ENCODE data around the gene PRAMEF13.
"Not testable (repeated sequence)": the region's sequence is repeated elsewhere in the genome, so short reads cannot be mapped to it uniquely, and the experiment has no call there.

Gene PRAMEF13, protein sequence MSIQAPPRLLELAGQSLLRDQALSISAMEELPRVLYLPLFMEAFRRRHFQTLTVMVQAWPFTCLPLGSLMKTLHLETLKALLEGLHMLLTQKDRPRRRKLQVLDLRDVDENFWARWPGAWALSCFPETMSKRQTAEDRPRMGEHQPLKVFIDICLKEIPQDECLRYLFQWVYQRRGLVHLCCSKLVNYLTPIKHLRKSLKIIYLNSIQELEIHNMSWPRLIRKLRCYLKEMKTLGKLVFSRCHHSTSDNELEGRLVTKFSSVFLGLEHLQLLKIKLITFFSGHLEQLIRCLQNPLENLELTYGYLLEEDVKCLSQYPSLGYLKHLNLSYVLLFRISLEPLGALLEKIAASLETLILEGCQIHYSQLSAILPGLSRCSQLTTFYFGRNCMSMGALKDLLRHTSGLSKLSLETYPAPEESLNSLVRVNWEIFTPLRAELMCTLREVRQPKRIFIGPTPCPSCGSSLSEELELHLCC

DNA sequence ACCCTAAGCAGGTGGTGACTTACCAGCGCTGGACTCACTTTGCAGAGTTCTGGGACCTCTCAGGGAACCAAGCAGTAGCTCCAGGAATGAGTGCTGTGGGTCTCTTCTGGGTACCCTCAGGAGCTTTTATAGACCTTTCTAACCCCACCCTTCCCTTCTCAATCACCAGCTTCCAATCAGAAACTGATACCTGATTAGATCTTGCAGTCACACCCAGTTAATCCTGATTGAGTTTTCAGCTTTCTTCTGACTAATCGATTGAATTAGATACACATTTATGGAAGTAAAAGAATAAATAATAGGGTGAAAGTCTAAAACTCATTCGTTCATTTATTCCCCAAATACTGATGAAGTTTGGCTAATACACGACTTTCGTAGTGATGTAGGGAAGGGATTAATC is at the start of gene PRAMEF13:
Gene PRAMEF13 (minus strand): TSS at position 101 of the 400 bp plus-strand sequence. CDS start 1,820 bp downstream, outside the sequence.
- DNase-seq (ENCODE audit: low read depth) = not testable (repeated sequence)

DNA sequence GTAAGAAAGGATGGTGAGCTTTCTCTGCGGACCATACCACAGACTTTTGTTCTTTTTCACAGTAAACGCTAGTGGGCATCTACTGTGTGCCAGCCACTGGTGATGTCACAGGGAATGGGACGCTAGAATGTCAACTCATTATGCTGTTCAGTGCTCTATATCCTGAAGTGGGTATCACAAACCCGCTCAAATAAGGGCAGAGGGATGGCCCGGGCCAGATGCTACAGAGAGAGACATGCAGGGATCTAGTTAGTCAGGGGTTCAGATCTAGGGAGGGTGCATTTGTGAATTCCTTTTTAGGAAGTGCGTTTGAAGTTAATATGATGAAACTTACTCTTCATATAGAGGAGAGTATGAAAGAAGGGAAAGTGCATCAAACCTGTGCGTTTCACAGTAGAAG is 45.9 kb upstream of the PRAMEF13 start:
- not testable (repeated sequence) for DNase-seq (ENCODE audit: low read depth)

DNA sequence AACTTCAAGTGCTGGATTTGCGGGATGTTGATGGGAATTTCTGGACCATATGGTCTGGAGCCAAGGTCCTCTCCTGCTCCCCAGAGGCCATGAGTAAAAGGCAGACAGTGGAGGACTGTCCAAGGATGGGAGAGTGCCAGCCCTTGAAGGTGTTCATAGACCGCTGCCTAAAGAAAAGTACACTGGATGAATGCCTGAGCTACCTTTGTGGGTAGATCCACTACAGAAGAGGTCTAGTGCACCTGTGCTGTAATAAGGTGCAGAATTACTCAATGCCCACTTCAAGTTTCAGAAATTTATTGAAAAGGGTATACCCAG is 45.3 kb upstream of the PRAMEF13 start:
- not testable (repeated sequence) for DNase-seq (ENCODE audit: low read depth)

DNA sequence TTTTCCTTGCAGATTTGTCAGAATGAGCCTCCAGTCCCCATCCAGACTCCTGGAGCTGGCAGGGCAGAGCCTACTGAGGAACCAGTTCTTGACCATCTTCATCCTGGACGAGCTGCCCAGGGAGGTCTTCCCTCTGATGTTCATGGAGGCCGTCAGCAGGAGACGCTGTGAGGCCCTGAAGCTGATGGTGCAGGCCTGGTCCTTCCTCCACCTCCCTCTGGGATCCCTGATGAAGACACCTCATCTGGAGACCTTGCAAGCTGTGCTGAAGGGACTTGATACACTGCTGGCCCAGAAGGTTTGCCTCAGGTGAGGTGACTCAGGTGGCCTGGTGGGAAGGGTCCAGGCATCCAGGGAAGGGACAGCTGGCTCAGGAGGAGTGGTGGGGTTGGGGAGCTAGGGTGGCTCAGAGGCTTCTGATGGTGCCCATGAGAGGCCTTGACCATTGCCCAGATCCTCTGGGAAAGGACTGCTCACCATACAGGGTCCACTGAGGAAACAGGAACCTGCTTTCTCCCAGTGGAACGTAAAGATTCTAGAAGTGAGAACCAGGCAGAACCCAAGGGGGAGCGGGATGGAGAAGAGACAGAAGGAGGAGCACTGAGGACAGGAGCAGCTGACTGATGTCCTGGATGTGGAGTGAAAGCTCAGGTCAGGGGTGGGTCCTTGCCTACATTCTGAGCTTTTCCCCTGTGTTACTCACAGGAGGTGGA is 44.8 kb upstream of the PRAMEF13 start:
- DNase-seq (ENCODE audit: low read depth) = not testable (repeated sequence)

DNA sequence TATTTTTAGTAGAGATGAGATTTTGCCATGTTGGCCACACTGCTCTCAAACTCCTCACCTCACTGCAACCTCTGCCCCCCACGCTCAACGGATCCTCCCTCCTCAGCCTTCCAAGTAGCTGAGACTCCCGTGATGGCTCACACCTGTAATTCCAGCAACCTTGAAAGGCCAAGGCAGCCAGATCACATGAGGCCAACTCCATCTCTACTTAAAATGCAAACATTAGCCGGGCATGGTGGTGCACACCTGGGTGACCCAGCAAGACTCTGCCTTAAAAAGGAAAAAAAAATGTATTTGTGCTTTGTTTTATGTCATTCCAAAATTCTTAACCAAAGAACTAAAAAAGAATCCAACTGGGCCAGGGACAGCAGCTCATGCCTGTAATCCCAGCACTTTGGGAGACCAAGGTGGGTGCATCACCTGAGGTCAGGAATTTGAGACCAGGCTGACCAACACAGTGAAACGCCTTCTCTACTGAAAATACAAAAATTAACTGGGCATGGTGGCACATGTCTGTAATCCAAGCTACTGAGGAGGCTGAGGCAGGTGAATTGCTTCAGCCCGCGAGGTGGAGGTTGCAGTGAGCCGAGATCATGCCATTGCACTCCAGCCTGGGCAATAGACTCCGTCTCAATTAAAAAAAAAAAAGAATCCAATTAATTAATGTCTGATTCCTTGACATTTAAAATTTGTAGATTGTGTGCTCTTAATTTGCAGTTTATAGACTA is 42.5 kb upstream of the PRAMEF13 start:
- not testable (repeated sequence) for DNase-seq (ENCODE audit: low read depth)

DNA sequence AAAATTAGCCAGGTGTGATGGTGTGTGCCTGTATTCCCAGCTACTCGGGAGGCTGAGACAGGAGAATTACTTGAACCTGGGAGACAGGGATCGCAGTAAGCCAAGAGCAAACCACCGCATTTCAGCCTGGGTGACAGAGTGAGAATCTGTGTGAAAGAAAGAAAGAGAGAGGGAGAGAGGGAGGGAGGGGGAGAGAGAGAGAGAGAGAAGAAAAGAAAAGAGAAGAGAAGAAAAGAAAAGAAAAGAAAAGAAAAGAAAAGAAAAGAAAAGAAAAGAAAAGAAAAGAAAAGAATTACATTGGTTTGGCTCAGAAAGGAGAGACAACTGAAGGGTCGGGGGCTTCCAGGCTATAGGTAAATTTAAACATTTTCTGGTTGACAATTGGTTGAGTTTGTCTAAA is 38.4 kb upstream of the PRAMEF13 start:
- not testable (repeated sequence) for DNase-seq (ENCODE audit: low read depth)

DNA sequence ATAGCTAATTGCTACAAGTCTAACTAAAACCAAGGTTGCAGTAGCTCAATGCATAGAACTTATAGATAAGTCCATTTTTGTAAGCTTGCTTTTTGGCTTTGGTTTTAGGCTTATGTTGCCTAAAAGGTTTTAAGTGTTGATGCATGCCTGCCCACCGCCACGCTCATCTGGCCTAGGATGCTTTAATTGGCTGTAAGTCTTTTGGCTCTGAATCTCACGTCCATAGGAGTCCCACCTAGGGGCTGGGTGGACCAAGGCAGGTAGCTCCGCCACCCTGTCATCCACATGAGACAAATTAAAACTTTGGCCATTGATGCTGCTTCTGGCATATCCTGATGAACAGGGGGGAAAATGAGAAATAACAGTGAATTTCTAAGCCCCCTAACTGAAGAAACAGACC is 36.4 kb upstream of the PRAMEF13 start:
- not testable (repeated sequence) for DNase-seq (ENCODE audit: low read depth)

DNA sequence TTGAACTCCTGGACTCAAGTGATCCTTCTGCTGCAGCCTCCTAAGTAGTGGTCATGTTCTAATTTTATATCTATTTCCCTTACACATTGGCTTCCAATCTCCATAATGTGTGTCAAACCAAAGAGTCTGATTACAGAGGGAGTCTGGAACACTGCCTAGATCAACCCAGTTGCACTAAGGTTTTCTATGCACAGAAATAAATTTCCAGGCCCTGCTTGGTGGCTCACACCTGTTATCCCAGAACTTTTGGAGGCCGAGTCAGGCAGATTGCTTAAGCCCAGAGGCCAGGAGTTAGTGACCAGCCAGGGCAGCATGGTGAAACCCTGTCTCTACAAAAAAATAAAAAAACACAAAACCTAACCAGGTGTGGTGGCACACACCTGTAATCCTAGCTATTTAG is 32.8 kb upstream of the PRAMEF13 start:
- not testable (repeated sequence) for DNase-seq (ENCODE audit: low read depth)

DNA sequence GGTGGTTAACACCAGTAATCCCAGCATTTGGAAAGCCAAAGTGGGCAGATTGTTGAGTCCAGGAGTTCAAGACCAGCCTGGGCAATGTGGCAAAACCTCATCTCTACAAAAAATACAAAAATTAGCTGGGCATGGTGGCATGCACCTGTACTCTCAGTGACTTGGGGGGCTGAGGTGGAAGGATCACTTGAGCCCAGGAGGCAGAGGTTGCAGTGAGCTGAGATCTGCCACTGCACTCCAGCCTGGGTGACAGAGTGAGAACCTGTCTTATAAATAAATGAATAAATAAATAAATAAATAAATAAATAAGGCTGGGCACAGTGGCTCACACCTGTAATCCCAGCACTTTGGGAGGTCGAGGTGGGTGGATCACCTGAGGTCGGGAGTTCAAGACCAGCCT is 30.8 kb upstream of the PRAMEF13 start:
- not testable (repeated sequence) for DNase-seq (ENCODE audit: low read depth)

DNA sequence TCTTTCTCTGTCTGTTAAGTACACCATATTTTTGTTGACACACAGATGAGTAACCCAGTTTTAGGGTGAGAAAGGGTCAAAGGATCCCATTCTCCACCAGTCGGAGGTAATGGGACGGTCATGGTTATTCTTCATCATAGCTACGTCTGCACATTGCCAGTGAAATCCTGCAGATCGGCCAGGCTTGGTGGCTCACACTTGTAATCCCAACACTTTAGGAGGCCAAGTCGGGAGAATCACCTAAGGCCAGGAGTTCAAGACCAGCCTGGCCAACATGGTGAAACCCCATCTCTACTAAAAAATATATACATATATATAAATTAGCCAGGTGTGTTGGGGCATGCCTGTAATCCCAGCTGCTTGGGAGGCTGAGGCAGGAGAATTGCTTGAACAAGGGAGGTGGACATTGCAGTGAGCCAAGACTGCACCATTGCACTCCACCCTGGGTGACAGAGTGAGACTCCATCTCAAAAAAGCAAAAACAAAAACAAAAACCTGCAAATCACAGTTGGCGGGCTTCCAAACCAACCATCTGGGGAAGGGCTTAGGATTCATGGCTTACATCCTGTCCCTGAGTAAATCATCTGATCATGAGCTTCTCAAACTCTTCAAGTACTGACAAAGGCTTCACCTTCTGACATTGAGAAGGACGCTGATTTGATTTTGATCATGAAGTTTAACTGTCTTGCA is 30.0 kb upstream of the PRAMEF13 start:
- DNase-seq (ENCODE audit: low read depth) = not testable (repeated sequence)

DNA sequence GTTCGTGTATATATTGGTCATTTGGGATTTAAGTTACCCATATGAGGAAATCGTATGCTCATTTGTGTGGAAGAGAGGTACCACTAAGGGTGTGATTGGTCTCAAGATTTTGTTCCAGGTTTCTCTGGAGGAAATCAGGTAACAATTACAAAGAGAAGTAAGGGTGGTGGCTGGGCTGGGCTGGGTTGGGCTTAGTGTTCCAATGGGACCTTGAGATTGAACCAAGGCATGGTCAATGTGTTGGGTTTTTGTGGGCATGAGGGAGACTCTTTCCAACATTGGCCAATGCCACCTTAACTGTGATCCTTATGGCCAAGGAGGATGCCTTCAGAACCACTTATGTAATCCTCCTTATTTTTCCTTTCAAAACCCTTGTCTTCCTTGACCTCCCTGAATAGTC is 29.4 kb upstream of the PRAMEF13 start:
- not testable (repeated sequence) for DNase-seq (ENCODE audit: low read depth)

DNA sequence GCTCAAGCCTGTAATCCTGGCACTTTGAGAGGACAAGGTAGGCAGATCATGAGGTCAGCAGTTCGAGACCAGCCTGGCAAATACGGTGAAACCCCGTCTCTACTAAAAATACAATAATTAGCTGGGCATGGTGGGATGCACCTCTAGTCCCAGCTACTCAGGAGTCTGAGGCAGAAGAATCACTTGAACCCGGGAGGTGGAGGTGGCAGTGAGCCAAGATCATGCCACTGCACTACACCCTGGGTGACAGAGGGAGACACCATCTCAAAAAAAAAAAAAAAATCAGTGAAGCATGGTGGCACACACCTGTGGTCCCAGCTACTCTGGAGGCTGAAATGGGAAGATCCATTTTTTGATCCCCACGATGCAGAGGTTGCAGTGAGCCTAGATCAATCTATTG is 28.9 kb upstream of the PRAMEF13 start:
- not testable (repeated sequence) for DNase-seq (ENCODE audit: low read depth)

DNA sequence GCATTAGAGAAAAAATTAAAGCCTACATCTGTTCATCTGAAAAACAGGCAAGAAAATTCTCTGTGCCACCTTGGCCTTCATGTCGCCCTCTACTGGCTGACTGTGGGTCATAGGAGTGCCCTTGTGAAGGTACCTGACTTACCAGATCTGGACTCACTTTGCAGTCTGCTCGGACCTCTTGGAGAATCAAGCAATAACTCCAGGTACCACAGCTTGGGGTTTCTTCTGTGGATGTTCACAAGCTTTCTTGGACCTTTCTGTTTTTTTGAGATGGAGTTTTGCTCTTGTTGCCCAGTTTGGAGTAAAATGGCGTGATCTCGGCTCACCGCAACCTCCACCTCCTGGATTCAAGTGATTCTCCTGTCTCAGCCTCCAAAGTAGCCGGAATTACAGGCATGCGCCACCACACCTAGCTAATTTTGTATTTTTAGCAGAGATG is 27.2 kb upstream of the PRAMEF13 start:
- DNase-seq (ENCODE audit: low read depth) = peak; percentile 4

DNA sequence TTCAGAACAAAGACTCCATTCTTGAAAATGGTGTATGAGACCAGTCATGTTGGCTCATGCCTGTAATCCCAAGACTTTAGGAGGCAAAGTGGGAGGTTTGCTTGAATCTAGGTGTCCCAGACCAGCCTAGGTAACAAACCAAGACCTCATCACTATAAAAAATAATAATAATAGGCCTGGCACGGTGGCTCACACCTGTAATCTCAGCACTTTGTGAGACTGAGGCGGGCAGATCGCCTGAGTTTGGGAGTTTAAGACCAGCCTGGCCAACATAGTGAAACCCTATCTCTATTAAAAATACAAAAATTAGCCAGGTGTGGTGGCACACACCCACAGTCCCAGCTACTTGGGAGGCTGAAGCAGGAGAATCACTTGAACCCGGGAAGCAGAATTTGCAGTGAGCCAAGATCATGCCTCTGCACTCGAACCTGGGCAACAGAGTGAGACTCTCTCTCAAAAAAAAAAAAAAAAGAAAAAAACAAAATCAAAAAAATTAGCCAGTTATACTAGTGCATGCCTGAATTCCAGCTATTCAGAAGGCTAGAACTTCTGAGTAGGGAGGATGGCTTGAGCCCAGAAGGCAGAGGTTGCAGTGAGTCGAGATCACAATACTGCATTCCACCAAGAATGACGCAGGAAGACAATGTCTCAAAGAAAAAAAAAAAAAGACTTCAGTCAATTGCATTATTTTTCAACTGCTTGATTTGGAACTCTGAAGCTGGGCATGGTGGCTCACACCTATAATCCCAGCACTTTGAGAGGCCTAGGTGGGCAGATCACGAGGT is 26.3 kb upstream of the PRAMEF13 start:
- DNase-seq (ENCODE audit: low read depth) = not testable (repeated sequence)

DNA sequence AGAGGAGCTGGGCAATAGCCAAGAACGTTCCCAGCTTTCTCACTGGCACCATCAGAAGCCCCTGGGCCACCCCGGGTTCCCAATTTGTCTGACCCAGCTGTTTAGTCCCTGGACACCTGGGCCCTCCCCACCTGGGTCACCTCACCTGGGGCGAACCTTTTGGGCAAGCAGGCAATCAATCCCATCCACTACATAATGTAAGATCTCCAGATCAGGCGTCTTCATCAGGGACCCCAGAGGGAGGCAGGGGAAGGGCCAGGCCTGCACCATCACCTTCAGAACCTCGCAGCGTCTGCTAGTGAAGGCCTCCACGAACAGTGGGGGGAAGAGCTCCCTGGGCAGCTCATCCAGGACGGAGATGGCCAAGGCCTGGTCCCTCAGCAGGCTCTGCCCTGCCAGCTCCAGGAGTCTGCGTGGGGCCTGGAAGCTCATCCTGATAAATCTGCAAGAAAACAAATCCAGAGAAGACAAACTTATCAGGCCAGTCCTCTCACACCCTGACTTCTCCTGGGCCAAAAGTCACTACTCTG is 24.5 kb upstream of the PRAMEF13 start, which contains the start of gene PRAMEF18:
Gene PRAMEF18 (minus strand): TSS at position 480 of the 530 bp plus-strand sequence. CDS start 48 bp downstream, at position 432.
- DNase-seq (ENCODE audit: low read depth) = not testable (repeated sequence)

DNA sequence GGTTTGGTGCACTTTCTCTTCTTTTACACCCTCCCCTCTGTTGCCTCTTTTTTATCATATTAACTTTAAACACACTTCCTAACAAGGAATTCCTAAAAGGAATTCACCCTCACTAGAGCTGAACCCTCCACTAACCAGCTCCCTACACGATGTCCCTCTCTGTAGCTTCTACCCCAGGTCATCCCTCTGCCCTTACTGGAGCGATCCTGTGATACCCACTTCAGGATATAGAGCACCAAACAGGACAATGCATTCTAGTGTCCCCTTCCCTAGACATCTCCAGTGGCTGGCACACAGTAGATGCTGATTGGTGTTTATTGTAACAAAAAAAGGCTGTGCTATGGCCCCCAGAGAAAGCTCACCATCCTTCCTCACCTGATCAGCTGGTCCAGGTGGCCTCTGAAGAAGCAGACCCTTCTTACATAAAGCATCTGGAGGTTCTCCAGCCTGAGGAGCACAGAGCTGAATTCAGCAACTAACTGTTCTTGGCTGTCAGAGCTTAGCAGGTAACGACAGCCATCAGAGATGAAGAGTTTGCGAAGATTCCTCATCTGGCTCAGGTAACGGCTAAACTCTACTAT is 23.4 kb upstream of the PRAMEF13 start:
- no peak for DNase-seq (ENCODE audit: low read depth)

DNA sequence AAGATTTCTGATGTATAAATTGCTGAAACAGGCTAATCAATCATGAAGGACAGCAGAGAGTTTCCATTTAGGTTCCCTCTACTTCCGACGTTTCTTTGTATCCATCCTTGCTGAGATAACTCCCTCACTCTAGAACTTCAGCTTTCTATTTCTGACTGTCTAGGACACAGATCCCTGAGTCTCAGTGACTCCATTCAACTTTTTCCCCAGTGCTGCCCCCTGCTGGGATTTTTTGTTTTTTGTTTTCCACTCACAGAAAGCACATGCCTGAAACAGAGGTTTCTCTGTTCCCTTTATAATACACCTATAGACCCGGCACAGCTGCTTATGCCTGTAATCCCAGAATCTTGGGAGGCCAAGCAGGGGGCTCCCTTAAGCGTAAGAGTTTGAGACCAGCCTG is 21.6 kb upstream of the PRAMEF13 start:
- DNase-seq (ENCODE audit: low read depth) = not testable (repeated sequence)

DNA sequence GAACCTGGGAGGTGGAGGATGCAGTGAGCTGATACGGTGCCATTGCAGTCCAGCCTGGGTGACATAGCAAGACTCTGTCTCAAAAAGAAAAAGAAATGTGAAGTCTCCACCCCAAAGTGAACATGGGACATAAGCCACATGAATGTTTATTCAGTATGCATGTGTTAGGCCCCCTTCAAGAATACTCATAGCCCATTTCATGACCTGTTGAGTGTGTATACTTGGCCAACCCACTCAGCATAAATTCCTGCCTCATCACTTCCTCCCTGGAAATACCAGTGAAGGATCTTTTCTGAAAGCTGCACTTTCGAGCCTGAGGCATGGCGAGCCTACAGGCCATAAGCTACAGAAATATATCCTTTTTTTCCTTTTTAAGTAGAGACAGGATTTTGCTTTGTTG is 18.0 kb upstream of the PRAMEF13 start:
- DNase-seq (ENCODE audit: low read depth) = not testable (repeated sequence)

DNA sequence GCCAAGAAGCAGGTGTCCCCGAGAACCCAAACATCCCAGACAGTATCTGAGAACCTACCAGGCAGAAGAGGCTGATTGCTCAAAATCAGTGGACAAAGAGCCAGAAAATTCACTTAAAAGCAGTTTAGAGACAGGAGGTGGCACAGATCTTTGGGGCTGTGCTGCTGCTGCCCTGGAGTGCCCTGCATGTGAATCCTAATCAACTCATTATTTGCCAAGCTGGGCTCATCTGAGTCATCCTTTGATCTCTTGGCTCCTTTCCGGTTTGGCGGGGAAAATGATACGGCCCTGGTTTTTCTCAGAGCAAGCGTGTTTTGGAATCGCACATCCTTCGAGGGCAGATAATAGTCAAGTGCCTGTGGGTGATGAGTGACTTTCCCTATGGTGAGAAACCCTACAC is 15.4 kb upstream of the PRAMEF13 start:
- not testable (repeated sequence) for DNase-seq (ENCODE audit: low read depth)

DNA sequence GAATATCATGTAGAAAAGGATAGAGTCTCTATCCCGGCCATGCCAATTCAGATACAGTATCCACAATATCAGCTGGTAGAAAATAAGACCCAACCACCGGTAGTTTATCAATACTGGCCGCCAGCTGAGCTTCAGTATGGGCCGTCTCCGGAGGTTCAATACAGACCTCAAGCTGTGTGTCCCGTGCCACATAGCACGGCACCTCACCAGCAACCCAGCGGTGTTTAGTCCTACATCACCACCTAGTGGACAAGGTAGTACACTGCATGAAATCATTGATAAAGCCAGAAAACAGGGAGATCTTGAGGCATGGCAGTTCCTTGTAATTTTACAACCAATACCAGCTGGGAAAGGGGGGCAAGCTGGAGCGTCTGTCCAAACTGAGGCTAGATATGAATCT is 7.5 kb upstream of the PRAMEF13 start:
- DNase-seq (ENCODE audit: low read depth) = not testable (repeated sequence)

Measured in ELR (cell line).